SW 1271 (cell line): ENCODE results near the gene NHLRC3.
"Not testable (repeated sequence)": the region's sequence is repeated elsewhere in the genome, so short reads cannot be mapped to it uniquely, and the experiment has no call there.

Source experiments
- DNase-seq, 2 experiments: peaks; one replicate each; lab custom pipeline; 2025; lab: John Stamatoyannopoulos, UW

Gene NHLRC3, protein sequence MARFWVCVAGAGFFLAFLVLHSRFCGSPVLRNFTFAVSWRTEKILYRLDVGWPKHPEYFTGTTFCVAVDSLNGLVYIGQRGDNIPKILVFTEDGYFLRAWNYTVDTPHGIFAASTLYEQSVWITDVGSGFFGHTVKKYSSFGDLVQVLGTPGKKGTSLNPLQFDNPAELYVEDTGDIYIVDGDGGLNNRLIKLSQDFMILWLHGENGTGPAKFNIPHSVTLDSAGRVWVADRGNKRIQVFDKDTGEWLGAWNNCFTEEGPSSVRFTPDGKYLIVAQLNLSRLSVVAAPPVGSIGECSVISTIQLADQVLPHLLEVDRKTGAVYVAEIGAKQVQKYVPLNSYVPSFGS

DNA sequence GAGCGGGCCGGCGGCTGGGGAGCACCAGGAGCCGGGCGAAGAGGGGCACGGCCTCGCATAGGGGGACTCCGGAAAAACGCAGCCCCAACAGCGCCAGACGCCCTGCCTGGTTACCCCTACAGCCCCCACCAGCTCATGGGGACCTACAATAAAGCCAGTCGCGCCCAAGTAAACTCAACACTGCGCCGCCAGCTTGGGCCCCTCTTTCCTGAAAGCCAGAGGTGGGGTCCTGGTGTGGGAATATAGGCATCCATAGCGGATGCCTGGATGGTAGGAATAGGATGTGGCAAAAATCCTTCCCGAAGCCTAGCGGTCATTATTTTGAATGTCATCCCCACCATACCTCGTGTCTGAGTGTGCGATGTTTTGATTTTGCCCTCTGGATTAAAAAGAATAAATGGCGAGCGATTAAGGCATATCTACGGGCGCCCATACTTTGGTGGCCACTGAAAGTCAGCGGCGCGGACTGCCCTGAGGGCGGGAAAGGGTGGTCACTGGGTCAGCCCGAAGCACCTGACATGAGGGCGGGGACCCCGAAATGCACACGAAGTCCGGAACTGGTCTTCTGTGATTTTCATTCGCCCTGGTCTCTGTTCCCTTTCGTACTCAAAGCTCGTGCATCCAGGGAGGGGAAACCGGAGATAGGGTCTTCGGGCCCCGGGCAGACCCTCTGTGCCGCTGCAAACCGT lies at the start of gene NHLRC3, which contains the start of gene PROSER1:
Gene NHLRC3, plus strand, starts transcription at position 577 of the 689 bp plus-strand sequence. CDS start 184 bp downstream, outside the sequence.
Gene PROSER1, minus strand, starts transcription at position 210 of the 689 bp plus-strand sequence. CDS start 847 bp downstream, outside the sequence.
- peak; percentile 52 to 88 for DNase-seq

DNA sequence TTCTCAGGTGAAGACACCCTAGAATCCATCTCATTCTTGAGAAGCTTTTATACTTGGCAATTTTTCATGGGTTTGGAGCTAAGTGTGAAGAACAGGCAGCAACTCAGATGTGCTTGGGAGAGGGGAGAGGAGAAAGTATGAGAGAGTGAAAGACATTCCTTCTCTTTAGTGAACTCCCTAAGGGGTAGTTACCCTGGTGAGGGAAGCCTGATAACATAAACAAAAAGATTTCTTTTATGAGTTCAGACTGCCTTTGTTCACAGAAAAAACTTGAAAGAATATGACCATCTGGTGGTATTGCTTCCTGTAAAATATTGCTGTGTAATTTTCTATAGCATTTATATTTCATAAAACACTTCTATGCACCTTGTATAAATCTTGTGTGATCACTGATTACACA lies 47.6 kb upstream of the NHLRC3 start, which contains the start of gene STOML3:
Gene STOML3, minus strand, starts transcription at position 139 of the 400 bp plus-strand sequence. Its CDS starts 110 bp downstream, at position 29.
- no peak for DNase-seq

DNA sequence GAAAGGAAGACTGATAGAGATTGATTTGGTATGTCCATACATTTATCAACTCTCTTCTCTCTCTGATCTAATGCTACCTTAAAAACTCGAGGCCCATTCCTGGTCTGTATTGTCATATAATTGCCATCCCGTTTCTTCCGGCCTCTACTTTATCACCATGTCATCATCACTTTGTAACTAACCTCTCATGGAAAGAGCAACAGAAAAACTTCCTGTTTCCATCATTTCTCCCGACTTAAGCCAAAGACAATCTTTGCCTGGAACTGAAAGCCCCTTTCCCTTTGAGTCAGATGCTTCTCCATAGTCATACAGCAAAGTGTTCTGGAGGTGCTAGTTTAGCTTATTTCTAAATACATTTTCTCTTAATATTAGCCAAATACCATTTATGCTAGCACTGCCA lies 44.9 kb upstream of the NHLRC3 start:
- DNase-seq: no peak

DNA sequence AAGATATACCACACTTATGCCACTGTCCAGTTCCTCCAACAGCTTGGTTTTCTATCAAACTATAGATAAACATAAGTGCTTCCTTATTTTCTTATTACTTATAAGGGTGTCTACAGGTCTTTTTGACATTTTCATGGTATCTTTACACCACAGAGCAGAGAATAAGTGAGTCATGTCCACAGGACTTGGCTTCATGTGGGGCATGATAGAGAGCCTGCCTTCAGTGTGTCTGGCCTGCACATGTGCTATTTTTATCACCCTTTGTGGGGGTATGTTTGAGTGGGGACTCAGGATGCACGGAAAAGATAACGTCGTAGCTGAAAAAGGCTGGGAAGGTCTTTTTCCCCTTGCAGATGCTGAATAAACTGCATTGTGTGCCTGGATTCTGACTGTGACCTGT lies 39.5 kb upstream of the NHLRC3 start:
- no peak for DNase-seq

DNA sequence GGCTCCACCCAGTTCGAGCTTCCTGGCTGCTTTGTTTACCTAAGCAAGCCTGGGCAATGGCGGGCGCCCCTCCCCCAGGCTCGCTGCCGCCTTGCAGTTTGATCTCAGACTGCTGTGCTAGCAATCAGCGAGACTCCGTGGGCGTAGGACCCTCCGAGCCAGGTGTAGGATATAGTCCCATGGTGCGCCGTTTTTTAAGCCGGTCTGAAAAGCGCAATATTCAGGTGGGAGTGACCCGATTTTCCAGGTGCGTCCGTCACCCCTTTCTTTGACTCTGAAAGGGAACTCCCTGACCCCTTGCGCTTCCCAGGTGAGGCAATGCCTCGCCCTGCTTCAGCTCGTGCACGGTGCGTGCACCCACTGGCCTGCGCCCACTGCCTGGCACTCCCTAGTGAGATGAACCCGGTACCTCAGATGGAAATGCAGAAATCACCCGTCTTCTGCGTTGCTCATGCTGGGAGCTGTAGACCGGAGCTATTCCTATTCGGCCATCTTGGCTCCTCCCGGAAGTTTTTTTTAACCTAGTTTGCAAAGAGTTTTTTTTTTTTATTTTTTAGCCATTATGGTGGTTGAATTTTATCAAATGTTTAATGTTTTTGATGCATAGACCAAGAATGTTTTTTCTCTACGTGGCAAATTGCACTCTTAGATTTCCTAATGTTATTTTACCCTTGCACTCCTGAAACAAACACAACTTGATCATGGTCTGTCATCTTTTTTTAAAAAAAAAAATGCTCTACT lies 31.7 kb upstream of the NHLRC3 start:
- DNase-seq: not testable (repeated sequence)

DNA sequence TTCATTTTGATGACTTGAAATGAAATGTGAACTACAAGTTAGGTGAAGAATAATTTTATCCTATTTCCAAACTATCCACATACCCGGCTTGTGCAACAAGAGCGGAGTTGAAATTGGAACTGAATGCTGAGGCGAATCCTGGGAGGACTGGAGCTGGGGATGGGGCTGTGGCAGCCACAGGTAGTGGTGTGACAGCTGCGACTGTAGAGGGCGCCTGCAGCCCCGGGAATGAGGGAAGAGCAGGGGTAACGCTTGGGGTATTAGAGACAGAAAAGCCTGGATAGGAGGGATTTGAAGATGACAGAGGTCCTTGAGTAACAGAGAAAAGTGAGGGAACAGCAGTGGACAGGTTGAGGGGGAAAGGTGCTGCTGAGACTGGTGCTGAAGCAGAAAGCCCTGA lies 25.6 kb upstream of the NHLRC3 start:
- DNase-seq: no peak

DNA sequence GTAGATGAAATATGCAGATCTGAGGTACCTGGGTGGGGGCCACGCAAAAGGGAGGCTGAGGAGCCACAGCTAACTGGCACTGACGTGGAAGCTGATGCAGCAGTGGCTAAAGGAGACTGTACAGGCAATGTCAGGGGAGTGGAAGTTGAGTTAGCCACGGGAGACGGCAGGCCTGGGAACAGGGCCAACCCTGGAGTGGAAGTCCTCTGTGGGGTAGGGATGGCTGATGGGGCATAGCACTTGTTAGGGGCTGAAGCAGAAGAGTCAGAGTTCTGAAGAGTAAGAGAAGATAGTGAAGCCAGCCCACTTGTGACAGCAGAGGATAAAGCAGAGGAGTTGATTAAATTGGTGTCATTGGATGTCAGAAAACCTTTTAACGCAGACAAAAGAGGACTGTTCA lies 24.8 kb upstream of the NHLRC3 start:
- DNase-seq: no peak

DNA sequence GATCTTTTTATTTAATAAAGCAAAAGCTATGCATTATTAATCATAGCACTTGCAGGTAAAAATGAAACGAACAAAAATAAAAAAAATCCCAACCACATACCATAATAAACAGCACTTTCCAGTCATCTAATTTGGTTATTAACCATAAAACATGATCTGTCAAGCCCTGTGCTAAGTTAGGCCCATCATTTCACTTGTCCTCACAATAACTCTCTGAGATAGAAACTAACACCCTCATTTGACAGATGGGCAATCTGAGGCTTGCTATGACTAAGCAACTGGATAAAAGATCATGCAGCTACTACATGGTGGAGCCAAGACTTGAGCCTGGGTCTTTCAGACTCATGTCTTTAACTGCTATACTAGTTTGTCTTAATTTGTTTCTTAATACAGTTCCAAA lies 22.2 kb upstream of the NHLRC3 start:
- DNase-seq: no peak

DNA sequence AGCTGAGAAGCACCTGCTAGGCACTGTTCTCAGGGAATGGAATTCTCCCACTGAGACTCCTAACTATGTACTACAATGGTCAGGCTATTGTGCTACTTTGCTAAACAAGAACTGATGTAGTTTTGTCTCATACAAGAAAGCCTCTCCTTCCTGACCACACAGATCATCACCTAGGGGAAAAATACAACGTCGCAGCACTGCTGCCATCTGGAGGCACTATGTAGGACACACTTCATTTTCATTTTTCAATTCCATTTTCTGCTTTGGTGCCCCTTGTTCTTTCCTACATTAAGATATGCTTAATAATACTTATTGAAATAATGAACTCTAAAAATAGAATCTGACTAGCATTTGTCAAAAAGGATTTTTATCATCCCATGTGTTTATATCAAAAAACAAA lies 21.5 kb upstream of the NHLRC3 start:
- peak in 1 of 2 experiments; percentile 26 for DNase-seq

DNA sequence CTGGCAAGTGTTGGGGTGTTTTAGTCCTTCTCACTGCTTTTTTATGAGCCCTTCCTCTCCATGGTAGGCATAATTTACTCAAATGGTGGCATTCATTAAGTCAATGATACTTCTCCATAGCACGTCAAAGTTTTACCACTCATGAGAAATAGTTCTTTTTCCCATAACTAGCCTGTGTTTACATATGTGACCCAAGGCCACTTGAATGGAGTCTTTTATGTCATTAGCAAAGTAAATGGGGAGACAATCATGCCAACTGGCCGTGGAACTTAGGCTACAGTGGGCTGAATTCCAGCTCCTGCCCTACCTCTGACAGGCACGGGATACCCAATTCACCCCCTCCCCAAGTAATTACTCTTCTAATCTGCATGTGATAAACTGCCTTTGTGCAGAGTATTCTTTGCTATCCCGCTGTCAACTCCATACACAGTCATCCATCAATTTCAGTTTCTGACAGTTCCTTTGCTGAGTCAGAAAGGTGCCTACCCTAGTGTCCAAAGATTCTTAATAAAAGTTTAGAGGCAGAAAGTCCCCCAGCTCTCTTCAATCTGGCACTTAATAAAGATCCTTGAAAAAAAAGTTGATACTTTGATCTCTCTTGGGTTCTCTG lies 17.3 kb upstream of the NHLRC3 start:
- DNase-seq: no peak

DNA sequence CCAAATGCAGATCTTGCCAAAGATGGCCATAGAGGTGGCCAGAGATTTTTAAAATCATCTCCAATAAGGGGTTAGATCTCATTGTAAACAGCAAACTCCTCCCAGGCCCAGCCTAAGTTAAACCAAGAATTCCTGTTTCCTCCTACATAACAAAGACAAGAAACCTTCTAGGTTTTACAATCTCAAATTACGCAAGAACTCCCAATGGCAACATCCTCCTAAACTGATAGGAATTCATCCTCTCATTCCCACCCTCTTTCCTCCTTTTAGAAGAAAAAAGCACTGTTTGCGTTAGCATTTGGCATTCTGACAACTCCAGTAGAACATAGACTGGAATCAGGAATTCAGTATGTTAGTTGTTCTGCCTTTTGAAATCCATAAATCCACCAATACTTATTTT lies 14.9 kb upstream of the NHLRC3 start:
- DNase-seq: no peak

DNA sequence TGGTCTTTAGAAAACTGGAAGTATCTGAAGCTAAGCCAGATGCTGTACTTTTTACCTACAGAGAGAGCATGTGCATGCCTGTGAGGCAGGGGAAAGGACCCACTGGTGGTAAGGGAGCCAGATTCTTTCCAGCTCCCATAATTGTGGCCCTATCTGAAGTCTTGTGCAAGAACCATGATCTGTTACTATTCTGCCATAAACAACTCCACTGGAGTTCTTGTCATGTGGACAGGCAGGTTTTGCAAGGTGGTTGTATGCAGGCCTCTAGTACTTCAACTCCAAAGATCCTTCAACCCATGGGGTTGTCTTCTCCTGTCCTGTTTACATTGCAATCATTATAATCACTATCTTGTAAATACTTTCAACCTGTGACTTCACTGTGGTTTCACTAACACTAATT lies 14.5 kb upstream of the NHLRC3 start:
- DNase-seq: no peak

DNA sequence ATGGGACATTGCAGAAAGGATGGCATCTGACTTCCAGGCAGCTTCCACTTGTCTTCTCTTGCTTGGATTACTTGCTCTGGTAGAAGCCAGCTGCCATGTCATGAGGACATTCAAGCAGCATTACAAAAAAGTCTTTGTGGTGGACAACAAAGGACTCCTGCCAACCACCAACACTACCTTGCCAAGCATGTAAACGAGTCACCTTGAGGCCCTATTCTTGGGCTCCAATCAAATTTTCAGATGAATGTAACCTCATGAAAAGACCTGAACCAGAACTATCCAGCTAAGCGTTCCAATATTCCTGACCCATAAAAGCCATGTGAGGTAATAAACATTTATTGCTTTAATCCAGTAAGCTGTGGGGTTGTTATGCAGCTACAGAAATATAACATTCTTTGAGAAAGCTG lies 12.8 kb upstream of the NHLRC3 start:
- no peak for DNase-seq

DNA sequence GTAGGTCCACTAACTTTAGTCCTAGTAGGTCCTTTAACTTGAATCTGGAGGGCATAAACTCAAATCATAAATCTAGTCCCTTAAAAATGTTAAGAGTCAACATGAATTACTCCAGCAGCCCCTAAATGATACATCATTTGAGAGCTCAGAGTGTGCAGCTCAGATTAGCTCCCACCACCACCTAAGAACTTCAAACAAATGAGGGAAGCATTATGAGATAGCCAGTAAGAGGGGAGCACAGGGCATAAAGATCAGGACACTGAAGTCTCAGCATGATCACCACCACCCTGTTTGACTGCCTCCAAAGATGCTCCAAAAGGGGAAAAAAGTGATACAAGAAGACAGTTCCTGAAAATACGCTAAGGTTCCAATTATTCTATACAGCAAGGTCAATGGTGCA lies 6.1 kb upstream of the NHLRC3 start:
- DNase-seq: no peak

DNA sequence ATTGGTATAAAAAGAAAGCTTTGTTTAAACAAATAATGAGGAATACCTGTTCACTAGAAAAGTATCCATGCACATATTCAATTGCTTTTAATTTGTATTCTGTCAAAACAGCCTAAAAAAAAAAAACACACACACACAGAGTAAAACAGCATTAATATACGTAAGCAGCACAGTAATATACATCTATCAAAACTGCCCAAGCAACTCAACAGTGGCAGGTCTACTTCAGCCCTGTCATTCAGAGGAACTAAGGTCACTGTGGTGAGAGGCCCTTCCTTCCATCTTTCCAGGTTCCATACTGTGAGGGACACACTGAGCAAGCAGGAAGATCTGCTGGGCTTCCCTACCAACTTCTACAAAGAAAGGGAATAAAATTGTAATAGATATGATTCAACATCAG lies 4.2 kb upstream of the NHLRC3 start:
- no peak for DNase-seq

DNA sequence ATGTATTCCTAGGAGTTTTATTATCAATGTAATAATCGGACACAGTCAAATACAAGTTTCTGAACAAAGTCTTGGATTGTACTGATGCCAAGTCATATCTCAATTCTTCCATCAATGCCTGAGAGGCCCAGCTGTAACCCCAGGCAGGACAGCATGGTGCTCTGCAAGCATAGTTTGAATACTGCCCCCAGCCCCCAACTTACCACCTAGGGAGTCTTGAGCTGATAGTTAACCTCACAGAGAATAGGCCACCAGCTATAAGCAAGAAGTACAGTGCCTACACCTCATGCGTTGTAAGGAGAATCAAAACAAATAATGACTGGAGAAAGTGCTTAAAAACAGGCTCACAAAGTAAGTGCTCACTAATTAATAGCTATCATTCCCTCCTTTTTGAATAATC lies 3.1 kb upstream of the NHLRC3 start:
- DNase-seq: no peak

DNA sequence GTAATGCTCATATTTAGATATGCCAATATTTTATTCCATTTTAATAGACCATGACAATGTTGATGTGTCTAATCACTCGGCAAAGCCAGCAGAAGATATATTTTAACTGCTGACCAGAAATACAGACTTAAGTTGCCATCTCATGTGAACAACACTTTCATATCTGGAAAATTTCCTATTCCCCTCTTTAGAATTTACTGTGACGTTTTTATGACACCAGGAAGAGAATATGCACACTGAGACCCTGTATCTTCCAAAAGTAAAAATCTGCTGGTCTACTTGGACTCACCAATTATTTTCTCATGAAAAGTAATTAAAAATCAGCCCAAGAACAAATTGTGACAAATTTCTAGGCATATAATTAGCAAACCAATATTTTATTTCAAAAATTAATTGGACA lies 2.5 kb upstream of the NHLRC3 start:
- no peak for DNase-seq

DNA sequence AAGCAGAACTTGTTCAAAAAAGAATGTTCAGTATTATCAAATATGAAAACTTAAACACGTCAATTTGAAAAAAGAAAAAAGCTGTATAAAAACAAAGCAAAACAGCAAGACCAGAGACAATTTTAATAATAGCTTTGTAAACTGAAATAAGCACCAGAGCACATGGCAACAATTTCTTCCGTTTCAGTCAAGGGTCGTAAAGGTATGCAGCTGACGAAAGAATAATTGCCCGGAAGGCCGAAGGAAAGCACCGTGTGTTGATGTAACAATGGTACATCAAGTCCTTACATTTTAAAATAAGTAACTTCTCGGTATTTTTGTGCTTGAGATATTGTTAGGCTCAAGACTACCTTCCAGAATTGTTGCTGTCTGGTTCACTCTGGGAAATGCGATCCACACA lies 2.0 kb upstream of the NHLRC3 start:
- no peak for DNase-seq

DNA sequence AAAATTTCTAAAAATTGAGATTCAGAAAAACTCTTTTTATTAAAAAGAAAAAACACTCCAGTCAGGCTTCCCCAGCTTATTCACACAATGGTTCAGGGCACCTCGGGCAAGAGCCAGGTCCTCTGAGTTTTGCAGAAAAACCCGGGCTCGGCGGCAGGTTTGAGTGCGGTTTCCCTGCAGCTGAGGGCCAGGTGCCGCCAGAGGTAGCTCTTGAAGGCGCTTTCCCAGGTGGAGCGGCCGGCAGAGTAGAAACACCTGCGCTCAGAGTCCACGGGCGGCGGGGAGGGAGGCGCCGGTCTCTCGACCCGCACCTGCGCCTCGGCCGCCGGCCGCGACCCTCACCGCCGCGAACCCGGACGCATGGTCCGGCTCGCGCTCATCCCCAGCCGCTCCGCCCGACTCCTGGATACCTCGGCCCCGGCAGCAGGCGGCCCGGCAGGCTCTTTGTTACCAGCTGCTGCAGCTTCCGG lies 811 bp upstream of the NHLRC3 start:
- no peak for DNase-seq

DNA sequence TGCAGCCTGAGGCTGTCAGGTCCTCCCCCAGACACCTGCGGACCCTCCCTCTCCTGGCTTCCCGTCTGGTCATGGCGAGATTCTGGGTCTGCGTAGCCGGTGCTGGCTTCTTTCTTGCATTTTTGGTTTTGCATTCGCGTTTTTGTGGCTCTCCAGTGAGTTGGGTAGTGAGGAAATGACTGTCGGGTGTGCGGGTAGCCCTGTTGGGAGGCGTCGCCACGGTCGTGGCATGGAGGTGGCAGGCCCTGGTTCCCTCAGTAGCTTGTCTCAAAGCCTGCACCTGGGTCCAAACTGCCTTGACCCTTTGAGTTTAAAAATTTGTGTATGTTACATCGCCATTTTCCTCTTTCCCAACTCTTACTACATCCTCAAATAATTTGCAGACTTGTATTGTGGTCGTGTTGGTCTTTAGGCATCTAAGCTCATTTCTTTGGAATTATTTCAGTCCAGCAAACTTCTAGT lies 344 bp downstream of the NHLRC3 start:
- DNase-seq: no peak

DNA sequence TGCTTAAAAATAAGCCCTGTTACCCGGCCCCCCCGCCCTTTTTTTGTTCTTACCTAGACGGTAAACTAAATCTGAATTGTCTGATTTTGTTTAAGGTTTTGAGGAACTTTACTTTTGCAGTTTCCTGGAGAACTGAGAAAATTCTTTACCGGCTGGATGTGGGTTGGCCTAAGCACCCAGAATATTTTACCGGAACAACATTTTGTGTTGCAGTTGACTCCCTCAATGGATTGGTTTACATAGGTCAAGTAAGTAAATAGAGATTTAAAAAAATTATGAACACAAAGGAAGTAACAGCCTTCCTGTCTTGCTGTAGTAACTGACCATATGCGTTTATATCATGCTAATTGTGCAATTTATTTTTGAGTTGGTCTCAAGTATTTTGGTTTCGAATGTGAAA lies 785 bp downstream of the NHLRC3 start:
- no peak for DNase-seq

DNA sequence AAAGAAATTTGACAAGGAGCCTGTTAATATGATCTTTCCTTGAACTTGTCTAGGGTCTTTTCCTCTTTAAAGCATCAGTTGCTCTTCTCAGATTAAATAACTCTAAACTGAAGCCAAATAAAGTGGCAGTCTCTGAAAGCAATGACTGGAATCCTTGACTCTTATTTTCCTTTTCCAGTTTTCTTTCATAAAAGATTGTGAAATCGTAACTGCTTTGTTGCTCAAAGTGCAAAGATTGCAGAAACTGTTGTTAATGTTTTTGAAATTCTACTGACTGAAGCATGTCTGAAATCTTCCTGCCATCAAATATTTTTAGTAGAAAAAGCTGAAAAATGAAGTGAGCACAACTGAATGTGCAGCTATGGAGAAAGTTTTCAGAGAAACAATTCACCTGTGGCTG lies 1.9 kb downstream of the NHLRC3 start:
- no peak for DNase-seq
